Progenitor cell of endocrine pancreas (in vitro differentiated cells): ENCODE results near the gene ACTN4. TPM values are rescaled to one million over a fixed set of nuclear protein-coding genes. Genes with fewer than 3 reads are reported as not detected.
A peak's percentile ranks its signal among the peaks of the same experiment; 100 is the strongest.

Experiments used
- DNase-seq: peaks from one replicate; pipeline ENCODE4 v3.0.0; 2021; ENCODE audit warnings: low spot score; ENCODE audit not compliant: unreplicated experiment
- H3K27ac Mint-ChIP-seq: 2 replicates; pipeline ENCODE4 v1.8.0; 2021; ENCODE audit warnings: mild to moderate bottlenecking, moderate library complexity, mixed read lengths
- H3K27me3 Mint-ChIP-seq: 2 replicates; pipeline ENCODE4 v1.8.0; 2021; ENCODE audit warnings: mixed read lengths
- H3K36me3 Mint-ChIP-seq: 2 replicates; pipeline ENCODE4 v1.8.0; 2022; ENCODE audit warnings: mixed read lengths; ENCODE audit not compliant: insufficient read depth
- H3K4me1 Mint-ChIP-seq: 2 replicates; pipeline ENCODE4 v1.8.0; 2021; ENCODE audit warnings: low read depth, mixed read lengths
- H3K4me3 Mint-ChIP-seq: 2 replicates; pipeline ENCODE4 v1.8.0; 2021; ENCODE audit warnings: low read depth, mild to moderate bottlenecking, moderate library complexity, mixed read lengths
- H3K9me3 Mint-ChIP-seq: 2 replicates; pipeline ENCODE4 v1.8.0; 2021; ENCODE audit warnings: low read depth, mixed read lengths
- total RNA-seq: library from RNA; stranded (reverse); gene quantifications from 2 replicates; pipeline ENCODE4 v1.2.1, GENCODE V29; 2021
- TF ChIP-seq, protein P1 (sequence below): fragments of 200-600 bp; sonication (generic); IDR thresholded peaks from one replicate; pipeline ENCODE4 v1.5.0; 2021; ENCODE audit warnings: antibody characterized with exemption, mild to moderate bottlenecking; ENCODE audit not compliant: unreplicated experiment

Gene ACTN4
- total RNA-seq, 1 donor from 2014 or later: 639 TPM

DNA sequence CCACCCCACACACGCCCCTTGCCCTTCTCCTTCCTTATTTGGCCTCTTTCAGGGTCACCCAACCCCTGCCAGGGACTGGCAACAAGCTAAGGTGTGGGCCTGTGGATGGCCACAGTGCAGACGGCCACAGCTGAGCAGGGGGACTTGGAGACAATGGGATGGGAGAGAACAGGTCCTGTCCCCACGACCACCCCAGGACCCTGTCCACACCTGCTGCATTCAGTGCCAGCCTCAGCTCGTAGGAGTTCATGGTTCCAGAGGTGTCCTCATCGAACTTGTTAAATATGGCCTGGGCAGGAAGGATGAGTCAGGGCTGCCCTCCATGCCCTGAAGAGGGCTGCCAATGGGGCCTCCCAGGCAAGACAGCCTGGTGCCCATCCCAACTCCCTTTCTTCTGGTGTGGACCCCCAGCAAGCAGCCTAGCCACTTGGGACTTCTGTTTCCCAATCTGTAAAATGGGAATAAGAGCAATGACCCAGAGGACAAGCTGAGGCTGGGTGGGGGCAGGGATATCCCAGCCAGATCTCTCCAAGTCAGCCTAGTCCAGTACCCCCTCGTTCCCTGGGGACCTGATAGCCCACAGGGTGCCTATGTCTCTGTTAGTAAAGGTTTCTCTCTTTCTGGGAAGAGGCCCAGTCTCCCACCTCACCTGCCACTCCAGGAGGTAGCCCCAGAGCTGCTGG is 86.2 kb downstream of the ACTN4 start:
- Mint-ChIP-seq H3K4me3 (no peak overlapping the region), H3K27me3 (peaks cover 10% of the 10 kb centered on the region), H3K4me1 (peaks cover 5% of the 10 kb centered on the region), H3K36me3 (peaks cover 22% of the 10 kb centered on the region), H3K9me3 (no peaks in the 10 kb centered on the region), H3K27ac (no peak overlapping the region)
- no peak for DNase-seq
- TF ChIP-seq, protein P1, sequence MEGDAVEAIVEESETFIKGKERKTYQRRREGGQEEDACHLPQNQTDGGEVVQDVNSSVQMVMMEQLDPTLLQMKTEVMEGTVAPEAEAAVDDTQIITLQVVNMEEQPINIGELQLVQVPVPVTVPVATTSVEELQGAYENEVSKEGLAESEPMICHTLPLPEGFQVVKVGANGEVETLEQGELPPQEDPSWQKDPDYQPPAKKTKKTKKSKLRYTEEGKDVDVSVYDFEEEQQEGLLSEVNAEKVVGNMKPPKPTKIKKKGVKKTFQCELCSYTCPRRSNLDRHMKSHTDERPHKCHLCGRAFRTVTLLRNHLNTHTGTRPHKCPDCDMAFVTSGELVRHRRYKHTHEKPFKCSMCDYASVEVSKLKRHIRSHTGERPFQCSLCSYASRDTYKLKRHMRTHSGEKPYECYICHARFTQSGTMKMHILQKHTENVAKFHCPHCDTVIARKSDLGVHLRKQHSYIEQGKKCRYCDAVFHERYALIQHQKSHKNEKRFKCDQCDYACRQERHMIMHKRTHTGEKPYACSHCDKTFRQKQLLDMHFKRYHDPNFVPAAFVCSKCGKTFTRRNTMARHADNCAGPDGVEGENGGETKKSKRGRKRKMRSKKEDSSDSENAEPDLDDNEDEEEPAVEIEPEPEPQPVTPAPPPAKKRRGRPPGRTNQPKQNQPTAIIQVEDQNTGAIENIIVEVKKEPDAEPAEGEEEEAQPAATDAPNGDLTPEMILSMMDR: no peak

DNA sequence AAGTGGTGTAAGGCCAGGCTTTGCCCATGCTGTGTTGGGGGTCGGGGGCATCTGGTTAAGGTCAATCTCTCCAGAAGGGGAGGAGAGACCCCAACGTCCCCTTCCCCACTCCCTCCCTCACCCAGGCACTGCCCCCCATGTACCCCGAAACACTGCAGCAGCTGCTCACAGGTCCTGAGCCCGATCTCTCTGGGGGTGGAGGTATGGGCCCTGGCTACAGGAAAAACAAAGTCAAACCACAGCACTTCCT is 86.7 kb downstream of the ACTN4 start:
- H3K27ac Mint-ChIP-seq: no peak overlapping the region
- TF ChIP-seq, protein P1: no peak

DNA sequence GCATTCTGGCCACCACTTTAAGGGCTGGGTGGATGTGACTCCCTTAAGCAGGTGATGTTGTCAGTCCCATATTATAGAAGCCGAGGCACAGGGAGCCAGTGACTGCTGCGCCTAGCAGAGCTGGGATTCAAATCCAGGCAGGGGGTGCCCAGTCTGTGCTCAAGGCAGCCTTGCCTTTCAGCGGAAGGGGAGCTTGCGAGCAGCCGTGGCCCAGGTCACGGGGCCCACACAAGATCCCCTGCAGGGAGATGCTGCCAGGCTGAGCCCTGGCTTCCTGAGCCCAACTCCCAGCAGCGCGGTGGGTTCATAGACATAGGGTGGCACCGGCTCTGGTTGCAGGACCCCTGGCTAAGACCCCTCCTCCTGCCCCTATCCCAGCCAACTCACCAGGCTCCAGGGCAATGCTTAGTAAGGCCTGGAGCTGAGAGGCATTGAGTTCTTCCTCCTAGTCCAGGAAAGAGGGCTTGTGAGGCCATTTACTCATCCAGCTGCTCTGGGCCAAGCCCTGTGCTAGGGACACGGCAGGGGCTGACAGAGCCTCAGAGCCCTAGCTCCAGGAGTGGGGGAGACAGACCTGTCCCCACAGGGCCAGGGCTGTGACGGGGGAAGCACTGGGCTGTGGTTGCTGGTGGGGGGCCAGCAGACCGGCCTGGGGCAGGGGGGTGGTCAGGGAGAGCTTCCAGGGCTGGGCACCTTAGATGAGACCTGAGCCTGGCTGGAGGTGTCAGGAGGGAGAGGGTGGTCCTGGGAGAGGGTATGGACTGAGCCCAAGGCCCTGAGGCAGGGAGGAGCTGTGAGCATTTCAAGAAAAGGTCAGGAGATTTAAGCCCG is 87.2 kb downstream of the ACTN4 start:
- H3K4me3 Mint-ChIP-seq: peak overlapping the region; percentile 64
- no peak for DNase-seq
- peaks cover 3% of the 10 kb centered on the region for H3K4me1 Mint-ChIP-seq
- H3K27me3 Mint-ChIP-seq: peaks cover 13% of the 10 kb centered on the region
- H3K27ac Mint-ChIP-seq: peak overlapping the region; percentile 86
- TF ChIP-seq, protein P1: no peak
- H3K36me3 Mint-ChIP-seq: peaks cover 20% of the 10 kb centered on the region
- H3K9me3 Mint-ChIP-seq: no peaks in the 10 kb centered on the region

More for the DNA sequence above, 86.7 kb downstream of the ACTN4 start:
- Mint-ChIP-seq H3K4me3 (no peak overlapping the region), H3K36me3 (peaks cover 22% of the 10 kb centered on the region), H3K9me3 (no peaks in the 10 kb centered on the region), H3K27me3 (peaks cover 13% of the 10 kb centered on the region), H3K4me1 (peaks cover 5% of the 10 kb centered on the region)
- DNase-seq: no peak

DNA sequence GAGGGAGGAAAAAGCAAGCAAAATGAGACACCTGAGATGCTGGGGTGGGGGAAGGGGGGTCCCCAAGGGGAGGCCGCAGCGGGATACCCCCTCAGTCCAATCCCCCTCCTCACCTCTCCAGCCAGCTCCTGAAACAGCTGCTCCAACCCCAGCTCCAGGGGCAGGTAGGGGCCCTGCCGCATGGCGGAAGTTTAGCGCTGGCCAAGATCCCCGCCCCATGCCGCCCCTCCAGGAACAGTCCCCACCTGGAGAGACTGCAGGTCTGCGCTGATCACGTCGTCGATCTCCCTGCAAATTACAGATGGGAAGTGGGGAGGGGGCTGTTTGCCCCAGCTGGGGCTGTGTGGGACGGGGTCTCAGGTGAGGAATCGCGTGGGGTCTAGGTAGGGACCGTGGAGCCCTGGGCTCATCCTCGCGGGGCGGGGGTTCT is 87.8 kb downstream of the ACTN4 start:
- TF ChIP-seq, protein P1: no peak
- Mint-ChIP-seq H3K36me3 (peaks cover 15% of the 10 kb centered on the region), H3K27ac (peak overlapping the region; percentile 86)

DNA sequence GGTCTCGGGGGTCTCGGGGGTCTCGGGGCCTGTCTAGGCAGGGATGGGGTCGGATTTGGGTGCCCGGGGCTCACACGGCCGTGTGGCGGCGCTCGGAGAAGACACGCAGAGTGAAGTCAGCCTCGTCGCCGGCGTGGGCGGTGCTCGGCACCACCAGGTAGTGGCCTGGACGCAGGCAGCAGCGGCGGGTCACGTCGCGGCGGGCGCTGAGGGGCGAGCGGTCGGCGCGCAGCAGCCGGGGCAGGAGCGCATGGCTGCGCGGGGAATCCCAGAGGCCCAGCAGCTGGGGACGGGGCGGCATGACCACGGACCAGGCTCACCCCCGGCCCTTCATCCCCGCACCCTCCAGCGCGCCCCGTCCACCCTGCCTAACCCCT is 88.6 kb downstream of the ACTN4 start:
- TF ChIP-seq, protein P1: no peak
- H3K27me3 Mint-ChIP-seq: peaks cover 13% of the 10 kb centered on the region
- H3K9me3 Mint-ChIP-seq: no peaks in the 10 kb centered on the region
- H3K36me3 Mint-ChIP-seq: peaks cover 11% of the 10 kb centered on the region
- H3K4me3 Mint-ChIP-seq: no peak overlapping the region
- no peak for DNase-seq
- H3K27ac Mint-ChIP-seq: no peak overlapping the region
- peaks cover 3% of the 10 kb centered on the region for H3K4me1 Mint-ChIP-seq

More for the DNA sequence above, 87.8 kb downstream of the ACTN4 start:
- peaks cover 13% of the 10 kb centered on the region for H3K27me3 Mint-ChIP-seq
- DNase-seq: peak; percentile 42
- H3K9me3 Mint-ChIP-seq: no peaks in the 10 kb centered on the region
- peak overlapping the region; percentile 64 for H3K4me3 Mint-ChIP-seq
- H3K4me1 Mint-ChIP-seq: peaks cover 3% of the 10 kb centered on the region
